Coronary artery (tissue), 2 donors: ENCODE measurements around the gene TBX5.

Experiments used
- DNase-seq: peaks from one replicate; pipeline ENCODE4 v3.0.0-alpha.2; 2017; ENCODE audit warnings: low spot score
- H3K27ac ChIP-seq, 2 donors: fragments of 200-600 bp; sonication (generic); one replicate each; pipeline ENCODE4 v1.5.1; 2016 to 2019
- H3K4me3 ChIP-seq: fragments of 200-600 bp; sonication (generic); 2 replicates; pipeline ENCODE4 v1.5.1; 2016; ENCODE audit warnings: mild to moderate bottlenecking, moderate library complexity
- CTCF ChIP-seq: fragments of 200-600 bp; sonication (generic); IDR thresholded peaks from one replicate; pipeline ENCODE4 v1.5.1; 2019; ENCODE audit warnings: antibody characterized with exemption

TBX5 gene

GRCh38 chr12:114405519-114406271, at the start of gene TBX5:
TBX5 (minus strand) TSS chr12:114406144; CDS start chr12:114403898, 2,246 bp downstream.
- H3K27ac ChIP-seq: peak within 1 kb of the TSS; percentile 69 to 86
- DNase-seq: no peak
- peak within 1 kb of the TSS; percentile 84 for H3K4me3 ChIP-seq
- no peak for TF ChIP-seq CTCF

GRCh38 chr12:114451657-114452056, 45.7 kb upstream of the TBX5 start:
- no peak for TF ChIP-seq CTCF
- H3K27ac ChIP-seq: no peak overlapping the region
- no peak overlapping the region for H3K4me3 ChIP-seq
- DNase-seq: no peak

GRCh38 chr12:114450515-114451300, 44.8 kb upstream of the TBX5 start:
- Histone ChIP-seq H3K4me3 (no peak overlapping the region), H3K27ac (no peak overlapping the region)
- no peak for TF ChIP-seq CTCF
- DNase-seq: no peak

GRCh38 chr12:114450019-114450418, 44.1 kb upstream of the TBX5 start:
- TF ChIP-seq CTCF: no peak
- Histone ChIP-seq H3K4me3 (no peak overlapping the region), H3K27ac (no peak overlapping the region)
- DNase-seq: no peak

GRCh38 chr12:114448618-114448933, 42.6 kb upstream of the TBX5 start:
- no peak for DNase-seq
- Histone ChIP-seq H3K27ac (no peak overlapping the region), H3K4me3 (no peak overlapping the region)
- TF ChIP-seq CTCF: no peak

- no peak for DNase-seq
- Histone ChIP-seq H3K4me3 (peak overlapping the region; percentile 53), H3K27ac (no peak overlapping the region)
- no peak for TF ChIP-seq CTCF
These were observed 42.1 kb upstream of the TBX5 start for GRCh38 chr12:114447799-114448617.
